ENCODE measurements around the gene USP25. TPM values are rescaled to one million over a fixed set of nuclear protein-coding genes. Genes with fewer than 3 reads are reported as not detected.

USP25 gene
- total RNA-seq, 1 experiment from 2014 or later = 33.6 TPM

- no peaks in the 10 kb centered on the region for H3K79me2 ChIP-seq (ENCODE audit: insufficient read depth, low read length)
- no peaks in the 10 kb centered on the region for H3K9me2 ChIP-seq (ENCODE audit: insufficient read depth)
- no peak overlapping the region for H3K27ac ChIP-seq (ENCODE audit: low read depth, low read length)
- TF ChIP-seq ZNF274 (IDR thresholded peaks at IDR 0.05; ENCODE audit: low read depth, low read length) = no peak
- H2AFZ ChIP-seq (ENCODE audit: low read depth, low read length, poor library complexity, severe bottlenecking) = no peak overlapping the region
- H3K9me3 ChIP-seq (ENCODE audit: control insufficient read depth in 1 of 2, insufficient read depth in 1 of 2, low read depth in 1 of 2, low read length in 2 of 2) = no peaks in the 10 kb centered on the region
- no peaks in the 10 kb centered on the region for H3K4me1 ChIP-seq (ENCODE audit: control insufficient read depth in 1 of 2, insufficient read depth in 2 of 2, low read length in 2 of 2)
- no peaks in the 10 kb centered on the region for H3K27me3 ChIP-seq (ENCODE audit: insufficient read depth, low read length)
- H3K36me3 ChIP-seq (ENCODE audit: control insufficient read depth in 1 of 2, insufficient read depth in 2 of 2, low read length in 2 of 2) = 0 out of 4 replicates have a peak, but pooled peaks cover 0 to 4% of the 10 kb centered on the region in 2 experiments
- no peak overlapping the region for H3K4me3 ChIP-seq (replicated peaks in 1 of 2; ENCODE audit: low read depth in 1 of 2, low read length in 2 of 2)
- CTCF ChIA-PET = no interaction called here
- RAD21 ChIA-PET (ENCODE audit: low non-redundant PET in 1 of 2, low total read pairs in 2 of 2, uncharacterized antibody in 2 of 2, unreplicated experiment in 2 of 2) = no interaction called here
- DNase-seq (ENCODE audit: low read depth, low spot score) (no peak), ATAC-seq (no peak)
- BruUV-seq (replicated peaks) = no TSS peak
- no peak overlapping the region for H3K9ac ChIP-seq (ENCODE audit: low read length)
- POLR2A ChIA-PET = no interaction called here
- no peaks in the 10 kb centered on the region for H4K20me1 ChIP-seq (ENCODE audit: insufficient read depth)
- intact Hi-C loops (cut with micrococcal nuclease) = no loop called here
- H3K4me2 ChIP-seq (ENCODE audit: low read length) = no peak overlapping the region
Measured at GRCh38 chr21:15856813-15857212, 127.0 kb downstream of the USP25 start.

- H3K4me2 ChIP-seq (ENCODE audit: low read length) = no peak overlapping the region
- no peaks in the 10 kb centered on the region for H3K27me3 ChIP-seq (ENCODE audit: insufficient read depth, low read length)
- intact Hi-C loops (cut with micrococcal nuclease) = no loop called here
- 0 out of 4 replicates have a peak, but pooled peaks cover 0 to 4% of the 10 kb centered on the region in 2 experiments for H3K36me3 ChIP-seq (ENCODE audit: control insufficient read depth in 1 of 2, insufficient read depth in 2 of 2, low read length in 2 of 2)
- H2AFZ ChIP-seq (ENCODE audit: low read depth, low read length, poor library complexity, severe bottlenecking) = no peak overlapping the region
- H3K9me3 ChIP-seq (ENCODE audit: control insufficient read depth in 1 of 2, insufficient read depth in 1 of 2, low read depth in 1 of 2, low read length in 2 of 2) = no peaks in the 10 kb centered on the region
- no peaks in the 10 kb centered on the region for H3K79me2 ChIP-seq (ENCODE audit: insufficient read depth, low read length)
- no peaks in the 10 kb centered on the region for H3K4me1 ChIP-seq (ENCODE audit: control insufficient read depth in 1 of 2, insufficient read depth in 2 of 2, low read length in 2 of 2)
- no peak for DNase-seq (ENCODE audit: low read depth, low spot score)
- CTCF ChIA-PET = no interaction called here
- H3K27ac ChIP-seq (ENCODE audit: low read depth, low read length) = no peak overlapping the region
- H3K9me2 ChIP-seq (ENCODE audit: insufficient read depth) = no peaks in the 10 kb centered on the region
- RAD21 ChIA-PET (ENCODE audit: low non-redundant PET in 1 of 2, low total read pairs in 2 of 2, uncharacterized antibody in 2 of 2, unreplicated experiment in 2 of 2) = no interaction called here
- H4K20me1 ChIP-seq (ENCODE audit: insufficient read depth) = no peaks in the 10 kb centered on the region
- H3K9ac ChIP-seq (ENCODE audit: low read length) = no peak overlapping the region
- ATAC-seq = no peak
- no TSS peak for BruUV-seq (replicated peaks)
- TF ChIP-seq ATF3 (IDR thresholded peaks at IDR 0.05) (no peak), FOSL1 (IDR thresholded peaks at IDR 0.05; ENCODE audit: low read depth) (no peak), TCF7L2 (IDR thresholded peaks at IDR 0.05; ENCODE audit: borderline replicate concordance, extremely low read depth, insufficient read depth, insufficient read length) (no peak), RAD21 (IDR thresholded peaks at IDR 0.05; ENCODE audit: low read depth) (no peak), ZNF274 (IDR thresholded peaks at IDR 0.05; ENCODE audit: low read depth, low read length) (no peak), POLR2A (IDR thresholded peaks at IDR 0.05; ENCODE audit: borderline replicate concordance, extremely low read depth, insufficient read depth, insufficient read length) (no peak), JUND (IDR thresholded peaks at IDR 0.05) (no peak), REST (IDR thresholded peaks at IDR 0.05; ENCODE audit: low read depth) (no peak), SRF (IDR thresholded peaks at IDR 0.05; ENCODE audit: low read depth) (no peak), CBX3 (IDR thresholded peaks at IDR 0.05; ENCODE audit: low read depth) (no peak), ELF1 (IDR thresholded peaks at IDR 0.05; ENCODE audit: borderline replicate concordance, low read depth) (no peak), SP1 (IDR thresholded peaks at IDR 0.05; ENCODE audit: low read depth) (no peak), POLR2AphosphoS5 (IDR thresholded peaks at IDR 0.05; ENCODE audit: low read depth, low read length) (no peak), ZFX (IDR thresholded peaks at IDR 0.05) (no peak)
- TF ChIP-seq, protein P1, sequence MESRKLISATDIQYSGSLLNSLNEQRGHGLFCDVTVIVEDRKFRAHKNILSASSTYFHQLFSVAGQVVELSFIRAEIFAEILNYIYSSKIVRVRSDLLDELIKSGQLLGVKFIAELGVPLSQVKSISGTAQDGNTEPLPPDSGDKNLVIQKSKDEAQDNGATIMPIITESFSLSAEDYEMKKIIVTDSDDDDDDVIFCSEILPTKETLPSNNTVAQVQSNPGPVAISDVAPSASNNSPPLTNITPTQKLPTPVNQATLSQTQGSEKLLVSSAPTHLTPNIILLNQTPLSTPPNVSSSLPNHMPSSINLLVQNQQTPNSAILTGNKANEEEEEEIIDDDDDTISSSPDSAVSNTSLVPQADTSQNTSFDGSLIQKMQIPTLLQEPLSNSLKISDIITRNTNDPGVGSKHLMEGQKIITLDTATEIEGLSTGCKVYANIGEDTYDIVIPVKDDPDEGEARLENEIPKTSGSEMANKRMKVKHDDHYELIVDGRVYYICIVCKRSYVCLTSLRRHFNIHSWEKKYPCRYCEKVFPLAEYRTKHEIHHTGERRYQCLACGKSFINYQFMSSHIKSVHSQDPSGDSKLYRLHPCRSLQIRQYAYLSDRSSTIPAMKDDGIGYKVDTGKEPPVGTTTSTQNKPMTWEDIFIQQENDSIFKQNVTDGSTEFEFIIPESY (IDR thresholded peaks at IDR 0.05; ENCODE audit: extremely low read depth, insufficient replicate concordance, low read length) = no peak
- TF ChIP-seq, protein P2, sequence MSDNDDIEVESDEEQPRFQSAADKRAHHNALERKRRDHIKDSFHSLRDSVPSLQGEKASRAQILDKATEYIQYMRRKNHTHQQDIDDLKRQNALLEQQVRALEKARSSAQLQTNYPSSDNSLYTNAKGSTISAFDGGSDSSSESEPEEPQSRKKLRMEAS (IDR thresholded peaks at IDR 0.05) = no peak
- no peak overlapping the region for H3K4me3 ChIP-seq (replicated peaks in 1 of 2; ENCODE audit: low read depth in 1 of 2, low read length in 2 of 2)
- POLR2A ChIA-PET = no interaction called here
Measured at GRCh38 chr21:15857740-15858139, 128.0 kb downstream of the USP25 start.
